NCI-H1694 treated with DMSO at 0.1 percent for 48 hours (cell line): ENCODE data around the gene EMC6.

ENCODE experiments used
- DNase-seq: peaks from one replicate; lab custom pipeline; 2025; lab: John Stamatoyannopoulos, UW

The EMC6 gene

DNA sequence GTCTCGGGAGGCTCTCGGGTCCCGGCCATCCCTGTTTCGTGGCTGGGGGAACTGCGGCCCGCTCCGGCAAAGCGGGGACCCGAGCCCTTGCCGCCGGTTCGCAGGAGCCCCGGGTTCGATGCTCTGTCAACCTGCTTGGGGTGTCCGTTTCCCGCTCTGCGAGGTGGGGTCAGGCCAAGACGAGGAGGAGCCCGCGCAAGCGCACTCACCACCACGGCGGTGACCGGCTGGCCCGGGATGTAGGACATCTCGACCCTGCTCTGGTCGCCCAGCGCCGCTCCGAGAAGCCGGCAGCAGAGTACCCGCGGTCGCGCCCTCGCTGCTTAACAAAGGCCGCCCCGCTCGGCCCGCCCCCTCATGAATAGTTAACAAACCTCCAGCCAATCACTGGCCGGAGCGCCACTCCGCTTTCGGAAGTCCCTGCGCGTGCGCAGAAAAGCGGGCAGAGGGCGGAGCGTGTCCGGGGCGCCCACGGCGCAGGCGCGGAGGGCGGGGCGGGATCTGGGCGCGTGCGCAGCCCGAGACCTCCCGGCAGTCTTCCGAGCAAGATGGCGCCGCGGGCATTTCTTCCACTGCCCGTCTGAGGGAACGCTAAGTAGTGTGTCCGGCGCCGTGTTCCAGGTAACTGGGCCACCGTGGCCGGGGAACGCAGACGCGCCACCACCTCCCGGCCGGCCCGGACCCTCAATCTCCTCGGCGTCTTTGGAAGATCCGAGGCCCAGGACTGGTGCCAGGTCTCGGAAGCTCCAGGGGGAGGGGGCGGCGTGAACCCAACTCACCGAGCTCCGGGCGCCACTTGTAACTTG lies at the start of gene EMC6, which contains the start of gene TAX1BP3:
Gene EMC6, plus strand, starts transcription at position 534 of the 806 bp plus-strand sequence. CDS start 335 bp downstream, outside the sequence.
Gene TAX1BP3, minus strand, starts transcription at position 300 of the 806 bp plus-strand sequence. Its CDS starts 52 bp downstream, at position 248.
- DNase-seq = peak; percentile 97

DNA sequence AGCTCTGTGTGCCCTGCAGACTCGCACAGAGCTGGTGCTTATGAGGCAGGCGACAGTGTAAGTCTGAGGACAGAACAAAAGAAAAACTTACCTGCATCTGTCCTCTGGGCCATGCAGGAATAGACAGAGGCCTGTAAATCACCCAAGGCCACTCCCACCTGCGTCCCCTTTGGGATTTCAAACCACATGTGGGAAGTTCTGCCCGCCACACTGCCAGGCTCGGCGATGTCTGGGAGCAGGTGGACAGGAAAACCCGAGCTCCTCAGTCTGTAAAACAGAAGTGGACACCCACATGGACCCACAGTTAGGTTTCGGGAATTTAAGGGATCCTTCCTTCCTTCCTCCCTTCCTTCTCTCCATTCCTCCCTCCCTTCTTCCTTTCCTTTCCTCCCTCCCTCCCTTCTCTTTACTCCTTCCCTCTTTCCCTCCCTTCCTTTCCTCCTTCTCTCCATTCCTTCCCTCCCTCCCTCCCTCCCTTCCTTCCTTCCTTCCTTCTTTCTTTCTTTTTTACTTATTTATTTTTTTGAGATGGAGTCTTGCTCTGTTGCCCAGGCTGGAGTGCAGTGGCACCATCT lies 47.4 kb upstream of the EMC6 start:
- DNase-seq = no peak

DNA sequence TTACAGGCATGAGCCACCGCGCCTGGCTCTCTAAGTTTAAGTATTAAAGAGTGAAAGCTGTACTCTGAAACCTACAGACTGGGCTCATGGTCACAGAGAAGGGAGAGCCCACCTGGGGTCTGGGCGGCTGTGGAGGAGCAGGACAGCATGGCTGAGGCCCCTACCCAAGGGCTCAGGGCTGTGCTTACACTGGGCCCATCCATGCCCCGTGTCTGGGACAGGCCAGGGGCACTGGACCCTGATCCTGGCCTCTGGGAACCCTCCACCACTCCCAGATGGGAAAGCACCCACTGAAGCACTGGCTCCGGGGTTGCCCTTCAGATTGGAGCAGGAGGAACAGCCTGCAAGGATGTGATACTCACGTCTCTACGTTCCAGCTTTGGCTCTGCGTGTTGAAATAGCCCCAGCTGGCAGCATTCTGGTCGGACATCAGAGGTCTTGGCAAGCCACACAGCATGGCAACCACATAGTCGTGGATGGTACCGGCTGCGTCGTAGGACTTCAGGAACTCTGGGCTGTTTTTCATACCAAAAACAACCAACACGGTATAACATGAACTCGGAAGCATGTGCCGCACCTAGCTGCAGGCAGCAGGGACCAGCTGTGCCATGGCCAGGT lies 45.5 kb upstream of the EMC6 start:
- no peak for DNase-seq

DNA sequence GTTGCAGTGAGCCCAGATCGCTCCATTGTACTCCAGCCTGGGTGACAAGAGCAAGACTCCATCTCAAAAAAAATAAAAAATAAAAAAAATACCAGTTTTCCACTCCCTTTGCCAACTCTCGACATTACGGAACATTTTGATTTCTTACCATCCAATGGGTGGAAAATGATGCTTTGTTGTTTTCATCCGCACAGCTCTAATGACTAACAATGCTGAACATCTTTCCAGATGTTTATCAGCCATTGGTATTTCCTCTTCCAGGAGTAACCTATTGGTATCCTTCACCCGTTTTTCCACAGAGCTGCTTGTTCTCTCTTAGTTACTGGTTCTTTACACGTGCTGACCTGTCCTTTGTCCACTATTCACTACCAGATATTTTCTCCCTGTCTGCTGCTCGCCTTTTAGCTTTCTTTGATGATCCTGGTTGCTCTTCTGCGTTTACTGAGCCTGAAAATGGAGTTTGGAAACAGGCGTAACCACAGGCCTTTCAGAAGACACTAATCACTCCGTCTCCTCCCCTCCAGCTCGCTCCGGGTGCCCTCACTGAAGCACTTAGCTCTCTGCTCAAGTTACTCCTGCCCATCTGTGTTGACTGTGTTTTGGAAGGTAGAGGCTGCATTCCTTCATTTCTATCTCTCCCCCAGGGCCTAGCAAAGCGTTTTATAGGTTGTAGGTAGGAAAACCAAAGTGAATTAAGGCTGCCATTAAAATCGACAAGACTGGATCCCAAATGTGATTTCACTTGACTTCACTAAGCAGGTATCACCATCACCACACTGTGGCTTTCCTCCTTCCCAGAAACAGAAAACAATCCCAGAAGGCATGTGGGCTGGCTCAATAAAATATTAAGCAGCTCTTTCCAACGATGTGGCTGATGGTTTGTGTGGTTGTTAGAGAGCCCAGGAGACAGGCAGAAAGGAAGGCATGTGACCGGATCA lies 41.5 kb upstream of the EMC6 start:
- no peak for DNase-seq

DNA sequence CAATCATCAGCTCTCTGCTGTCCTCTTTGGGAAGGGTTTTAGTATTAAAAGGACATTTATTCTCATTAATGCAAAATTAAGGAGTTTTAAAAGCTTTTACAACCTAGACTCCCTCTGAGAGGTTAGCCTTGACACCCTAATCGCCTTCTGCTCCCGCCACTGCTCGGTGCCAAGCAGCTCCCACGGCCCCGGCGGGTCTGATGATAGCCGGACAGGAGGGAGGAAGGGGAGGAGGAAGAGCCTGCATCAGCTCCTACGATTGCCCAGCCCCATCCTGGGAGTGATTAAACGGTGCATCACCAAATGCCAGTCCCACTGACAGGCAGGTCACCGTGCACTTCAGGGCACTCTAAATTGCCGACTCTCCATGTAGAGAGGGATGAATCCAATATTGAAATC lies 40.8 kb upstream of the EMC6 start:
- DNase-seq = no peak

DNA sequence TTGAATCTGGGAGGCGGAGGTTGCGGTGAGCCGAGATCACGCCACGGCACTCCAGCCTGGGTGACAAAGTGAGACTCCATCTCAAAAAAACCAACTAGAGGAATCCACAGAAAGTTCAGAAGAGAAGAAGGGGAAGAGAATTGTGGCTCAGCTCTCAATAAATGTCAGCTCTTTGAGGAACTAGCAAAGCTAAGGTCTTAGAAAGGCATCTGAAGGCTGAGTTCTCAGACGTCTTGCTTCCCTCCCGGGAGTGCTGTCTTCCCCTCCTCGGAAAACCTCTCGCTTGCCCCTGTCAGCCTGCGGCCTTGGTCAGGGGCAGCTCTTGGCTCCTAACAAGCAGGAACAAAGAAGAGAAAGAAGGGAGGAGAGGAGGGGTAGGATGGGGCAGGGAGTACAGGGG lies 37.8 kb upstream of the EMC6 start:
- DNase-seq = no peak

DNA sequence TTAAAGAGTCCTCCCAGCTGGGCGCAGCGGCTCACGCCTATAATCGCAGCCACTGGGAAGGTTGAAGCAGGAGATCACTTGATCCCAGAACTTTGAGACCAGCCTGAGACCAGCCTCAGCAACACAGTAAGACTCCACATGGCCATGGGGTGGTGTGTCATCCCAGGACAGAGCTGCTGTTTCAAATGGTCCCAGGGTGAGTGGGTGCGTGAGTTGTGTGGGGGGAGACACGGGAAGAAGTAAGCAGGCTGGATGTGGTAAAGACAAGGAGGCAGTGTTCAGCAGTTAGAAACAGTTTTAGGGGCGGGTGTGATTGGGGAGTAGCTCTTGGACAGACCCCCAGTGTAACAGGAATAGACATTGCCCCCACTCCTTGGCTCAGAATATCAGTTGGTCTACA lies 36.3 kb upstream of the EMC6 start:
- no peak for DNase-seq

DNA sequence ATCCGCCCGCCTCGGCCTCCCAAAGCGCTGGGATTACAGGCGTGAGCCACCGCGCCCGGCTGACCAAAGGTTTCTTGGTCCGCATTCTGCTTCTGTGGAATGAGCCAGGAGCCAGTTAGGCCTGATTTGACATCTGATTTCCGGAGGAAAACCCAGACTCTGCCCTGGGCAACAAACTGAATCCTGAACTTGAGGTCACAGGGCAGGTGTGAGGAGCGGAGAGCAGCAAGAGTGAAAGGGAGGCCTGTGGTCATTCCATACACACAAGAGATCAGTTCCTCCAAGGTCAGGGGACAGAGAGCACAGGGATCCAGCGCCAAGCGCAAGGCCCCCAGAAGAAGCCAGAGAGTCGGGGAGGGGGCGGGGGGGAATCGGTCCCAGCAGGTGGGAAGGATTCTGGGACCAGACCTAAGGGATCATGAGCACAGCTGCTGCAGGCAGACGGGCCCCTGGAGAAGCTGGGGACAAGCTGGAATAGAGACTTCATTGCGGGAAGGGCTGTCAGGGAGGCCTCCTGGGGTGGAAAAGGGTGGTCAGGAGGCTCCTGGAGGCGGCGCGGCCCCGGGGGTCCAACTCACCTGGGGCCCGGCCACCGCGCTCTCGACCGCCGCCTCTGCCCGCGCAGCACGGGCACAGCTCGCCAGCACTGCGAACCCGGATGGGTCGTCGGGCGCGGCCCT lies 33.0 kb upstream of the EMC6 start:
- no peak for DNase-seq

DNA sequence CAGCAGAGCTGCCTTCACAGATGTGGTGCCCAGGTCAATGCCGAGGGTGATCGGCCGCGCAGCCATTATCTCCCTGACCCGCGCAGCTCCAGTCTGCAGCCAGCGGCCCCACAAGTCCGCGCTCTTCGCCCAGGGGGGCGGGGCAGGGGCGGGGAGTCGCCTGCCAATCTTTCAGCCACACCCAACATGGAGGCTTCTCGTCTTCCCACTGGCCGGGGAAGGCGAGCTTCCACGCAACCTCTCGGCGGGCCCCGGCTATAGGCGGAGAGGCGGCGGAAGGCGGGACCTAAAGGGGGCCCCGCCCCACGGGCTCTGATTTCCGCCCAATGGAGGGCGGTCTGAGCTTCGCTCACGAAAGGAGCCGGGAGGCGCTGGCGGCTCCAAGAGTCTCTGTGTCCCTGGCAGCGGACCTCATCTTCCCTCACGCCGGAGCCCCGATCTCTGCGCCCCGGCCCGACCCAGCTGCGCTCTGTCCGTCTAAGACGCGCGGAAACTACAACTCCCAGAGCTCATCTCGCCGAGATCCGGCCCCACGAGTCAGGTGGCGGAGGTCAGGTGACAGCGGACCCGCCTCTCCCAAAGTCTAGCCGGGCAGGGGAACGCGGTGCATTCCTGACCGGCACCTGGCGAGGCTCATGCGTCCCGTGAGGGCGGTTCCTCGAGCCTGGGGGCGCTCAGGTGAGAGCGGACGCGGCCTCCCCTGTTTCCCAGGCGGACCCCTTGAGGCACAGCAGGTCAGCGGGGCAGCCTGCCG lies 32.3 kb upstream of the EMC6 start, which contains the start of the genes CTNS and SHPK:
Gene CTNS, plus strand, starts transcription at position 607 of the 754 bp plus-strand sequence. CDS start 3,447 bp downstream, outside the sequence.
Gene SHPK, minus strand, starts transcription at position 97 of the 754 bp plus-strand sequence. Its CDS starts 31 bp downstream, at position 66.
- peak; percentile 90 for DNase-seq

DNA sequence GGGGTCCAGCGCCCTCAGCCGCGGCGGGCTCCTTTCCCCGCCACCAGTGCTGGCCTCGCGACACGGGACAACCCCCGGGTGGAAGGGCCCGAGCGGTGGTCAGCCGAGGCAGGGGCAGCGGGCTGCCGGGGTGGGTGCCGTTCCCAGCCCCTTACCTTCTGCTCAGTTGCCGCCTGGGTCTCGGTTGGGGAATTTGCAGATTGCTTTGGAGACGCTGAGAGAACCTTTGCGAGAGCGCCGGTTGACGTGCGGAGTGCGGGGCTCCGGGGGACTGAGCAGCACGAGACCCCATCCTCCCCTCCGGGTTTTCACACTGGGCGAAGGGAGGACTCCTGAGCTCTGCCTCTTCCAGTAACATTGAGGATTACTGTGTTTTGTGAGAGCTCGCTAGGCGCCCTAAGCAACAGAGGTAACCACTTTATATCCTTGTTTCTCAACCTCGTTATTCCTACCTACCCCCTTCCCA lies 31.7 kb upstream of the EMC6 start:
- DNase-seq = no peak

DNA sequence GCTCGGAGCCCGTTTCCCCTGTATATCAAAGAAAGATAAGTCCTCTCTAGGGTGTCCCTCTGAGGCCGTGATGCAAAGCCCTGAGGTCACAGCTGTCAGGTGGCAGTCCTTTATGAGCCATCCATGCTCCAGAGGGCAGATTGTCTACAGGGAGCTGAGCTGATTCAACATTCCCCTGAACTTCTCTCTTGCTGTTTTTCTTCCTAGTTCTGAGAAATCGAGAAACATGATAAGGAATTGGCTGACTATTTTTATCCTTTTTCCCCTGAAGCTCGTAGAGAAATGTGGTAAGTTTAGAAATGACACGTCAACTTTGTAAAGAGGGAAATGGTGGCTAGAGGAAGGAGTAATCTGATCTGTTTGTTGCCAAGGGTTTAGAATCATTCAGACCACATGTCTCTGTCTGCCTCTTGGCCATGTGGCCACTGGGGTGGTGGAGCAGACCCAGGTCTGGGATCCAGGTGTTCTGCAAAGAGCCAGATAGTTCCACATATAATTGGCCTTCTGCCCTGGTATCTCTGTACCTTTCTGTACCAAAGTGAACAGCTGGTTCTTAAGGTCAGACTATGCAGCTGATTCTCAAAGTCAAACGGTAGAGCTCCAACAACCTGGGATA lies 28.5 kb upstream of the EMC6 start:
- DNase-seq = no peak

DNA sequence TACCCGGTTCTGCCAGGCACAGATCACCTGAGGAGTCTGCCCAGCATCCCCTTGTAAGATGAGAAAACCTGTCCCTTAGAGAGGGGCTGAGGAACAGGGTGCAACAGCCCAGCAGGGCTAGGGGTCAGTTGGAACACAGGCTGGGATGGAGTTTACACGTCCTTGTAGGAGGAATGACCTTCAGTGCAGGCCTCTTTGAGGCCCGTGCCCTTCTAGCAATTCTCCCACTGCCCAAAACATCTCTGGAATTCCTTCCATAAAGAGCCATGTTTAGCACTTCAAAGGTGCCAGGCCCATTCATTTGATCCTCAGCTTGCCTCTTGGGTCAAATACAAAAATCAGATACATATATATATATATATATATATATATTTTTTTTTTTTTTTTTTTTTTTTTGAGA lies 27.6 kb upstream of the EMC6 start:
- no peak for DNase-seq

DNA sequence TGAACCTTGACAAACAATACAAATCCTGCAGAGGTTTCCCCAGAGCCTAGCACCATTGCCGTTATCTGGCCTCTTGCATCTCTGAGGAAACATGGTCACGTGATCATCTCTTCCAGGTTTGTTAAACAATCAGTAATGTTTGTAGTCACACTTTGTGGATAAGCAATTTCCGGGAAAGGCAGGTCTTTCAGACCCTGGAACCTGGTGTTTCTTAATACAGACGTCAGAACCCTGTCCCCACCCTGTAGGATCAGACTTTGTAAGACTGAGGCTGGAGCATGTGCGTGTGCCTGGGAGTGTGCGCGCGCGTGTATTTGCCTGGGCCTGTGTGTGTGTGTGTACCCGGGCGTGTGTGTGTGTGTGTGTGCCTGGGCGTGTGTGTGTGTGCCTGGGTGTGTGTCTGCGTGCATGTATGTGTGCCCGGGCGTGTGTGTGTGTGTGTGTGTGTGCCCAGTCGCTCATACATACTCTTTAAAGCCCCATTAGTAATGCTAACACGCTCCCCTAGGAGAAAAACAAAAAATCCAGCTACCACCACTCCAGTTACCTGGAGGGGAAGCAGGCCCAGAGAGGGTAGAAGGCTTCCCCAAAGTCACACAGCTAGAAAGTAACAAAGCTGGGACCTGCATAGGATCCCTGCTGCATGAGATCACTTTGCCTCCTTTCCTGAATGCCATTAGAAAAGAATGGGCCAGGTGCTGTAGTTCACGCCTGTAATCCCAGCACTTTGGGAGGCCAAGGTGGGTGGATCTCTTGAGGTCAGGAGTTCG lies 26.7 kb upstream of the EMC6 start:
- DNase-seq = no peak

DNA sequence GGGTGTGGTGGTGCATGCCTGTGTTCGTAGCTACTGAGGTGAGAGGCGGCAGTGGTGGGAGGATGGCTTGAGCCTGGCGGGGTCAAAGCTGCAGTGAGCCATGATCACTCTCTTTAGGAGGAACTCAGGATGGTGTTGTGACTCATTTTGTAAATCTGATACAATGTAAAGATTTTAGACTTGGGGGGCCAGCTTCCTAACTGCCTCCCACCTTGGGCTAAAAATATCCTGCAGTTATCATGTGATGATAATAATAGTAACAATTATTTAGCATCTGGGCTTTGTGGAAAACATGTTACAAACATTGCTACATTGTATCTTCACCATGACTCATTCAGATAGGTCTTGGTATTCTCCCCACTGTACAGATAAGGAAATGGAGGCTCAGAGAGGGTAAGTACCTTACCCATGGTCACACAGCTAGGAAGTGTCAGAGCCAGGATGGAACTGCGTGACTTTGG lies 24.7 kb upstream of the EMC6 start:
- DNase-seq = no peak

DNA sequence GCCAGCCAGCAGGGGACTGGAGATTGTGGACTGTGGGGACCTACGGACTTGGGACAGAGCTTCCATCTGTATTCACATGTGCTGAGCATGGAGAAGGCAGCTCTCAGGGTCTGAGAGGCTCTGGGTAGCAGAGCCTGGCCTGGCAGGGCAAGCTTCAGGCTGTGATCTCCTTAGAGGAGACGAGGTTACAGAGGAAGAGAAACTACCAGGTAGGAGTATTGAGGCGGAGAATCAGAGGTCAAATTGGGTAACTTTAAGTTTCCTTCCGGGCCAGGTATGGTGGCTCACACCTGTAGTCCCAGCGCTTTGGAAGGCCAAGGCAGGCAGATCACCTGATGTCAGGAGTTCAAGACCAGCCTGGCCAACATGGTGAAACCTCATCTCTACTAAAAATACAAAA lies 23.3 kb upstream of the EMC6 start:
- DNase-seq = no peak

DNA sequence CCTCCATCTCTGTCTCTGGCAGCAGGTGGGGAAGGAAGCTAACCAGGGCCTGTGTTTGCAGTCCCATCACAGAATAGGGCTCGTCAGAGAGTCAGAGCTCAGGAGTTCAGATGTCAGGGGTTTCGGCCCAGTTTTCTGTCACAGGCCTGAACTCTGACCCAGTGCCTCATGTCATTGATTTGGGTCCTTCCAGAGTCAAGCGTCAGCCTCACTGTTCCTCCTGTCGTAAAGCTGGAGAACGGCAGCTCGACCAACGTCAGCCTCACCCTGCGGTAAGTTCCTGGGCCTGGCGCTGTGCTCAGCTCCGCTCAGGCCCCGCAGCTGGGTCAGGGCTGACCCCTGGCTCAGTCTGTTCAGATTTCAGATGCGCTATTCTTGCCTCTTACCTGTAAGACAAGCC lies 21.4 kb upstream of the EMC6 start:
- no peak for DNase-seq

DNA sequence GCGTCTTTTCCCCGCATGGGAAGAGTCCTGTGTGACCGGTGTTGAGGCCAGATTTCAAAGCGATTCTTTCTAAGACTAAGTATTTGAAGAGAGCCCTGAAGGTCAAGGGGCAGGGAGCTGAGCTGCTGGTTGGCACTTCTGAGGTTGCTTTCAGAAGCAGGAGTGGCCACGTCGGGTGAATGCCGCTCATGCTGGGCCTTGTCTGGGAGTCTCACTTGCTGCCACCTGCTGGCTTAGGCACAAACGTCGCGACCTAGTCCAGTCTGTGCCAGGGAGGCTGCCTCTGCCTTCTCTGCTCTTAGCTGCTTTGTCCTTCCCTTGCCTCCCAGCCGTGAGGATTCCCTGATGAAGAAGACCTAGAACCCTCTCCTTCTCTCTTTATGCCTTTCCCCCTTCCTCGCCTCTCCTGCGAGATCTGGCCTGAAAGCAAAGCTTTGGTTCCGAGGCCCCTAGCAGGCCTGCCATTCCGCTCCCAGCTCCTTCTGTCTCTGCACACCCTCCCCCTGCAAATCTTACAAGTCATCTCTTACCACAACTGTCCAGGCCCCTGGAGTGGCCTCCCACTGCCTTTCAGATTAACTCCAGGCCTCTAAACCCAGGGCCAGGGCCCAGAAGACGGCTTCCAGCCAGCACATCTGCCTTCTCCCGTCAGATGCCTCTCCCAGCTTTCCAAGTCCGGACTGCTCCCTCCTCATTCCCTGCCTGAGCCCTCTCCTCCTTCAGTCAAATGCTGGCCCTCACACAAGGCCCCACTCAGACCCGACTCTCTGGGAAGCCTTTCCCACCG lies 20.6 kb upstream of the EMC6 start:
- DNase-seq = peak; percentile 52

DNA sequence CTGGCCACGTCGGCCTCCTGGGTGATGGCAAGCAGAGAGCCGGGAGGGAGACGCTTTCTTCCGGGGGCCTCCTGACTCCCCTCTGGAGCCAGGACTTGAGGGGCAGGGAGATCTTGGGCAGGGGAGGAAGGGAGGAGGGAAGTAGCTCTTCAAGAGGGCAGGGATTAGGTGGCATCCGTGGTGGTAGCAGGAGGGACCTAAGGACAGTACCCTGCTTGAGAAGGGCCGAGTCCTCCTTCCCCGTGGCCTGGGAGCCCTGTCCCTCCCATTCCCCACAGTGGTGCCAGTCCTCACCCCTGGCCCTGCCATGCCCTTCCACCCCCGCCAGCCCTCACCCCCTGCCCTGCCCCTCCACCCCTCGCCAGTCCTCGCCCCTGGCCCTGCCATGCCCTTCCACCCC lies 12.8 kb upstream of the EMC6 start:
- DNase-seq = no peak
